T-helper 1 cell treated with Interleukin-12 subunit alpha and Interleukin-12 subunit beta and Interleukin-4 antibody, amounts not matched to agents 30 ng/mL and 1 ng/mL, for 36 hours (primary cell): ENCODE results near the gene DIAPH2. TPM values are rescaled to one million over a fixed set of nuclear protein-coding genes. Genes with fewer than 3 reads are reported as not detected.

Experiments
- intact Hi-C: fragments of 100-400 bp; cut with micrococcal nuclease; formaldehyde crosslinking; loops from one replicate; pipeline ENCODE4 v1.15.1; 2024
- total RNA-seq: library from RNA; stranded (reverse); gene quantifications from 2 replicates; pipeline ENCODE4 v1.2.3, GENCODE V29; 2022

The DIAPH2 gene
- total RNA-seq, 1 donor from 2014 or later, result 10.8 TPM

- intact Hi-C loops, result no loop called here
Measured at GRCh38 chrX:97636473-97637140, 952.0 kb downstream of the DIAPH2 start.

DNA sequence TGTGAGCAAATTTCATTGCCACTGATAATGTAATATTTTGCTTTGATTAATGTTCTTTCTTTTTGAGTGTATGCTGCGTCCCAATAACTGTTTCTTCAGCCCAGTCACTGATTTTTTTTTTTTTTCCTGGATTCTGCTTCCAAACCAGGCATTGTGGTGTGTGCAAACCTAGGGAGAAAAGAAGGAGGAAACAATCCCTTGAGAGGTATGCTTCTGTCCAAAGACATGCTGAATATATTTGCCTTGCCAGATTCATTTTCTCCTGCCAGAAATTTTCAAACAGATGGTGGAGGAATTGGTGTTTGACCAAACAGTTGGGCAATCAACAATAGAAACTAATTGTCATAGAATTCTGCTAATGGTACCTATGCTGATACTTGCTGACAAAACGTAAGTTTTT lies 952.6 kb downstream of the DIAPH2 start:
- intact Hi-C loops, result no loop called here

GRCh38 chrX:97638621-97639020 lies 954.0 kb downstream of the DIAPH2 start:
- intact Hi-C loops, result no loop called here

DNA sequence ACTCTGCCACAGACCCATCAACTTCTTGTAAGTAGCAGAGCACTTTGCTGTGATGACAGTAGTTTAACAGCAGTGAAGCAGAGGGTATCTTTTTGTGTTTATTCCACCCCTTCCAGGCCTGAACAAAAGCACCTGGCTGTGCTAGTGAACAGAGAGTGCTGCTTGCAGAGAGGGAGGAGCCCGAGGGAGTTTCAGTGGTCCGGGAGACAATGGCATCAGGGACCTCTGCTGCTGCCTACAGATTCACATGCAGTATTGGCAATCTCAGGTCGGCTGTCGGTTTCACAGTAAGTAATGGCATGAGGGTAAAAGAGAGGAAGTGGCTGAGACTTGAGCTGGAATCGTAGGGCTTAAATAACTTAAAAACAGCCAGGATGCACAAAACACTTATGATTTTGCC lies 954.9 kb downstream of the DIAPH2 start:
- intact Hi-C loops, result no loop called here

Other genes with a start within 250 kb of the DIAPH2 start
- gene RPA4, start 199.1 kb downstream of the DIAPH2 start, total RNA-seq, result 0.29 and 0.83 TPM in 2 replicates